H1 (cell line): ENCODE measurements around the gene FNDC7. TPM values are rescaled to one million over a fixed set of nuclear protein-coding genes. Genes with fewer than 3 reads are reported as not detected.

Source experiments
- CTCF ChIA-PET: fragments of 300-600 bp; sonication (Branson Sonifier 250); formaldehyde crosslinking; loops from one replicate; lab custom pipeline; 2021; ENCODE audit not compliant: partially characterized antibody; lab: Charles Lee
- POLR2A ChIA-PET: fragments of 300-600 bp; sonication (Branson Sonifier 250); formaldehyde crosslinking; loops from one replicate; lab custom pipeline; 2021; ENCODE audit warnings: inconsistent platforms; ENCODE audit not compliant: partially characterized antibody; lab: Charles Lee
- DNase-seq, 2 experiments: peaks; one replicate each; pipeline versions ENCODE4 v3.0.0 to v3.0.0-alpha.2; 2010 to 2022; ENCODE audit warnings: low spot score in 2 of 2, low read depth in 1 of 2, mixed read lengths in 1 of 2
- FAIRE-seq: peaks from 2 replicates; lab custom pipeline; 2011; peaks lifted over from hg19 to GRCh38; lab: Jason Lieb, UNC
- H2AFZ ChIP-seq: 2 replicates; pipeline ENCODE4 v1.8.1; 2012; ENCODE audit warnings: low read length, inconsistent platforms
- H2AK5ac ChIP-seq: 2 replicates; pipeline ENCODE4 v1.6.1; 2013; ENCODE audit warnings: low read depth, low read length
- H2BK120ac ChIP-seq: replicated peaks from 2 replicates; pipeline ENCODE3; 2013; ENCODE audit warnings: low read depth, low read length, inconsistent platforms
- H2BK12ac ChIP-seq: 2 replicates; pipeline ENCODE4 v1.6.1; 2013; ENCODE audit warnings: low read depth, low read length
- H2BK15ac ChIP-seq: 2 replicates; pipeline ENCODE4 v1.6.1; 2013; ENCODE audit warnings: low read length
- H2BK20ac ChIP-seq: 2 replicates; pipeline ENCODE4 v1.6.1; 2013; ENCODE audit warnings: low read length
- H2BK5ac ChIP-seq: 2 replicates; pipeline ENCODE4 v1.6.1; 2013; ENCODE audit warnings: low read depth, low read length
- H3K14ac ChIP-seq: 2 replicates; pipeline ENCODE4 v1.6.1; 2013; ENCODE audit warnings: inconsistent platforms; ENCODE audit not compliant: insufficient read length
- H3K18ac ChIP-seq: 2 replicates; pipeline ENCODE4 v1.6.1; 2013; ENCODE audit warnings: low read length; ENCODE audit errors: extremely low read depth
- H3K23ac ChIP-seq: 2 replicates; pipeline ENCODE4 v1.6.1; 2013; ENCODE audit warnings: inconsistent platforms; ENCODE audit not compliant: insufficient read length
- H3K23me2 ChIP-seq: 2 replicates; pipeline ENCODE4 v1.6.1; 2013; ENCODE audit warnings: low read depth, low read length
- H3K27ac ChIP-seq: 2 replicates; pipeline ENCODE4 v1.6.1; 2011; ENCODE audit warnings: low read depth, low read length, inconsistent platforms
- H3K27me3 ChIP-seq, 4 experiments: replicated peaks in 1 of 4; 1 replicate in 1 of 4; 2 replicates in 3 of 4; pipeline versions ENCODE4 v1.6.1 to v1.8.1; 2011 to 2013; ENCODE audit warnings: low read length in 3 of 4, mild to moderate bottlenecking in 3 of 4, inconsistent platforms in 2 of 4, mixed read lengths in 2 of 4, moderate library complexity in 1 of 4; ENCODE audit not compliant: control insufficient read depth in 3 of 4, insufficient read depth in 3 of 4; ENCODE audit errors: extremely low read depth in 1 of 4
- H3K36me3 ChIP-seq, 4 experiments: 2 replicates each; pipeline versions ENCODE4 v1.6.1 to v1.8.1; 2011 to 2013; ENCODE audit warnings: mild to moderate bottlenecking in 4 of 4, low read length in 3 of 4, moderate library complexity in 2 of 4, control low read depth in 1 of 4, inconsistent platforms in 1 of 4; ENCODE audit not compliant: insufficient read depth in 4 of 4, control insufficient read depth in 2 of 4
- H3K4ac ChIP-seq: replicated peaks from 2 replicates; pipeline ENCODE3; 2013; ENCODE audit warnings: low read length, low read depth, mixed read lengths, inconsistent platforms; ENCODE audit not compliant: insufficient read length
- H3K4me1 ChIP-seq, 4 experiments: replicated peaks in 1 of 4; 1 replicate in 1 of 4; 2 replicates in 3 of 4; pipeline versions ENCODE4 v1.6.1 to v1.8.1; 2011 to 2013; ENCODE audit warnings: low read length in 3 of 4, inconsistent platforms in 2 of 4, mixed read lengths in 1 of 4; ENCODE audit not compliant: insufficient read depth in 4 of 4, control insufficient read depth in 3 of 4
- H3K4me2 ChIP-seq, 2 experiments: 2 replicates each; pipeline versions ENCODE4 v1.6.1 to v1.8.1; 2011 to 2013; ENCODE audit warnings: low read depth in 2 of 2, low read length in 2 of 2, control low read depth in 1 of 2, inconsistent platforms in 1 of 2, mild to moderate bottlenecking in 1 of 2; ENCODE audit not compliant: insufficient read depth in 1 of 2
- H3K4me3 ChIP-seq, 4 experiments: fragments of 200-600, 300-600 bp in 1 of 4; sonication (generic), shearing (Covaris generic), sonication (Bioruptor Twin) in 1 of 4; 2 replicates each; pipeline versions ENCODE4 v1.5.1 to v1.8.1; 2011 to 2016; ENCODE audit warnings: low read length in 4 of 4, low read depth in 3 of 4, control low read depth in 2 of 4, inconsistent platforms in 2 of 4, mild to moderate bottlenecking in 2 of 4, mixed read lengths in 1 of 4, moderate library complexity in 1 of 4; ENCODE audit not compliant: insufficient read depth in 2 of 4; ENCODE audit errors: extremely low read depth in 1 of 4
- H3K56ac ChIP-seq: replicated peaks from 2 replicates; pipeline ENCODE3; 2013; ENCODE audit warnings: low read depth, mild to moderate bottlenecking, mixed read lengths, low read length, inconsistent platforms; ENCODE audit not compliant: insufficient read length
- H3K79me1 ChIP-seq: 2 replicates; pipeline ENCODE4 v1.6.1; 2013; ENCODE audit warnings: low read depth, low read length, control low read depth
- H3K79me2 ChIP-seq, 2 experiments: 2 replicates each; pipeline versions ENCODE4 v1.6.1 to v1.8.1; 2012 to 2013; ENCODE audit warnings: low read length in 2 of 2, mild to moderate bottlenecking in 2 of 2, inconsistent platforms in 1 of 2; ENCODE audit not compliant: insufficient read depth in 2 of 2, control insufficient read depth in 1 of 2
- H3K9ac ChIP-seq, 4 experiments: replicated peaks in 1 of 4; 1 replicate in 1 of 4; 2 replicates in 3 of 4; pipeline versions ENCODE4 v1.6.1 to v1.8.1; 2011 to 2013; ENCODE audit warnings: low read depth in 3 of 4, low read length in 3 of 4, control low read depth in 2 of 4, mild to moderate bottlenecking in 2 of 4, moderate library complexity in 2 of 4, inconsistent platforms in 1 of 4; ENCODE audit errors: extremely low read depth in 1 of 4
- H3K9me3 ChIP-seq, 2 experiments: 2 replicates each; pipeline versions ENCODE4 v1.6.1 to v1.8.1; 2012 to 2013; ENCODE audit warnings: mild to moderate bottlenecking in 2 of 2, moderate library complexity in 2 of 2, control low read depth in 1 of 2, inconsistent platforms in 1 of 2, low read depth in 1 of 2, low read length in 1 of 2, mixed read lengths in 1 of 2; ENCODE audit not compliant: insufficient read depth in 2 of 2
- H4K20me1 ChIP-seq, 2 experiments: replicated peaks in 1 of 2; 2 replicates each; pipeline versions ENCODE3 to v1.8.1; 2011 to 2013; ENCODE audit warnings: inconsistent platforms in 2 of 2, low read length in 2 of 2, mild to moderate bottlenecking in 1 of 2; ENCODE audit not compliant: insufficient read depth in 2 of 2, control insufficient read depth in 1 of 2
- H4K5ac ChIP-seq: 2 replicates; pipeline ENCODE4 v1.6.1; 2013; ENCODE audit warnings: low read length, low read depth, mixed read lengths, inconsistent platforms; ENCODE audit not compliant: insufficient read length
- H4K8ac ChIP-seq: 2 replicates; pipeline ENCODE4 v1.8.0; 2013; ENCODE audit warnings: mild to moderate bottlenecking, moderate library complexity, low read length, inconsistent platforms; ENCODE audit not compliant: insufficient read depth; ENCODE audit errors: extremely low read depth
- H4K91ac ChIP-seq: replicated peaks from 2 replicates; pipeline ENCODE3; 2013; ENCODE audit warnings: low read length, mixed read lengths, inconsistent platforms; ENCODE audit not compliant: insufficient read length
- ATF3 ChIP-seq: IDR thresholded peaks from 2 replicates; pipeline ENCODE4 v1.6.1; 2011; ENCODE audit warnings: low read depth, mild to moderate bottlenecking, low read length; ENCODE audit not compliant: insufficient read depth
- CTBP2 ChIP-seq: IDR thresholded peaks from 2 replicates; pipeline ENCODE4 v1.7.0; 2011; ENCODE audit warnings: borderline replicate concordance, mild to moderate bottlenecking, moderate library complexity, mixed read lengths, low read length; ENCODE audit not compliant: insufficient read depth, insufficient read length
- E2F6 ChIP-seq: IDR thresholded peaks from 2 replicates; pipeline ENCODE4 v1.6.1; 2012; ENCODE audit warnings: inconsistent platforms
- KDM4A ChIP-seq: IDR thresholded peaks from one replicate; pipeline ENCODE4 v1.7.1; 2012; ENCODE audit warnings: low read depth, mild to moderate bottlenecking, moderate library complexity, low read length, inconsistent platforms; ENCODE audit not compliant: severe bottlenecking
- POU5F1 ChIP-seq: IDR thresholded peaks from 2 replicates; pipeline ENCODE4 v1.6.1; 2011; ENCODE audit warnings: low read depth, mild to moderate bottlenecking, low read length, moderate library complexity
- RBBP5 ChIP-seq: IDR thresholded peaks from 2 replicates; pipeline ENCODE4 v1.7.1; 2012; ENCODE audit warnings: low read depth, mild to moderate bottlenecking, inconsistent platforms, low read length, moderate library complexity, borderline replicate concordance
- SRF ChIP-seq: IDR thresholded peaks from 2 replicates; pipeline ENCODE4 v1.6.1; 2011; ENCODE audit warnings: mild to moderate bottlenecking, low read depth, low read length, moderate library complexity
- TCF12 ChIP-seq: IDR thresholded peaks from 2 replicates; pipeline ENCODE4 v1.6.1; 2011; ENCODE audit warnings: low read depth, mild to moderate bottlenecking, low read length
- TEAD4 ChIP-seq: IDR thresholded peaks from 2 replicates; pipeline ENCODE4 v1.6.1; 2012; ENCODE audit warnings: low read depth, low read length, inconsistent platforms, mixed read lengths
- ZNF274 ChIP-seq: IDR thresholded peaks from 2 replicates; pipeline ENCODE4 v1.7.0; 2012; ENCODE audit warnings: low read length, borderline replicate concordance; ENCODE audit errors: extremely low read depth
- WGBS, 2 experiments: shearing (Covaris generic) in 1 of 2; methylation state at CpG; one replicate each; pipeline versions ENCODE4 v1.1.6 to v1.1.7; 2013 to 2015; ENCODE audit warnings: low lambda C conversion rate in 2 of 2, mixed read lengths in 2 of 2, inconsistent platforms in 1 of 2, low coverage in 1 of 2, missing lambda C conversion rate in 1 of 2; ENCODE audit not compliant: insufficient replicate concordance in 2 of 2, insufficient coverage in 1 of 2, insufficient read length in 1 of 2; ENCODE audit errors: extremely low coverage in 1 of 2, missing lambda C conversion rate in 1 of 2; 5-methylcytosine and 5-hydroxymethylcytosine counted together
- polyA plus RNA-seq, 7 experiments: library from polyadenylated mRNA; depleted of rRNA in 3 of 7; stranded (reverse) in 5 of 7; unstranded in 2 of 7; fragments of >200 nt in 5 of 7; fragments of 200-250 nt in 2 of 7; gene quantifications; 1 replicate in 5 of 7; 2 replicates in 1 of 7; 4 replicates in 1 of 7; pipeline versions ENCODE4 v1.2.1 to v1.2.3, GENCODE V29; 2011 to 2013; ENCODE audit warnings: missing spikeins in 2 of 7, mixed read lengths in 2 of 7
- total RNA-seq: library from RNA; stranded (reverse); fragmentation: NEBNext Ultra II Directional; extraction: Animal tissue kit (Norgen Biotek cat#: 25700); gene quantifications from 2 replicates; pipeline ENCODE4 v1.2.1, GENCODE V29; 2021

Gene FNDC7
- total and polyA plus RNA-seq, 2 of the 8 experiments (the other 6 are each of a cell fraction or from before 2014, with no cell fraction given): 0.13 to 0.20 TPM

GRCh38 chr1:108734171-108734865, 21.6 kb downstream of the FNDC7 start:
- H2BK15ac ChIP-seq: no peak overlapping the region
- H2BK5ac ChIP-seq: no peak overlapping the region
- no peaks in the 10 kb centered on the region for H3K27me3 ChIP-seq
- H4K8ac ChIP-seq: no peak overlapping the region
- no peak overlapping the region for H3K56ac ChIP-seq
- FAIRE-seq: no peak
- H3K9me3 ChIP-seq: no peaks in the 10 kb centered on the region
- no peak overlapping the region for H2BK12ac ChIP-seq
- no peak overlapping the region for H3K18ac ChIP-seq
- no peak overlapping the region for H3K4me3 ChIP-seq
- no peak overlapping the region for H4K91ac ChIP-seq
- no peak overlapping the region for H3K27ac ChIP-seq
- WGBS, 2 experiments: 89% methylated on average over 1 of the region's 1 CpG; no CpG with 5 or more reads in 1 of the 2 experiments
- no peak overlapping the region for H2AFZ ChIP-seq
- no peaks in the 10 kb centered on the region for H3K79me1 ChIP-seq
- no peak for DNase-seq
- H3K23me2 ChIP-seq: no peaks in the 10 kb centered on the region
- no peaks in the 10 kb centered on the region for H4K20me1 ChIP-seq
- no peak overlapping the region for H3K14ac ChIP-seq
- H4K5ac ChIP-seq: no peak overlapping the region
- no peaks in the 10 kb centered on the region for H3K4me1 ChIP-seq
- ChIA-PET POLR2A (interaction anchor here (1.0 to 1.7 kb wide), 3 partner anchors 12 to 149 kb away, joined by 3 read pairs; partner anchors contain the start of gene STXBP3), CTCF (interaction anchor here (1.3 kb wide), 1 partner anchor 10 kb away, joined by 4 read pairs; no protein-coding TSS in a partner anchor)
- H2BK120ac ChIP-seq: no peak overlapping the region
- H3K23ac ChIP-seq: no peak overlapping the region
- no peaks in the 10 kb centered on the region for H3K36me3 ChIP-seq
- no peaks in the 10 kb centered on the region for H3K79me2 ChIP-seq
- no peak overlapping the region for H3K4me2 ChIP-seq
- H2AK5ac ChIP-seq: no peak overlapping the region
- H2BK20ac ChIP-seq: no peak overlapping the region
- no peak overlapping the region for H3K4ac ChIP-seq
- H3K9ac ChIP-seq: no peak overlapping the region
- TF ChIP-seq TCF12: no peak
- no peak for TF ChIP-seq KDM4A
- TF ChIP-seq POU5F1: no peak
- TF ChIP-seq ATF3: no peak
- TF ChIP-seq E2F6: no peak
- no peak for TF ChIP-seq TEAD4
- TF ChIP-seq CTBP2: no peak
- TF ChIP-seq RBBP5: no peak
- no peak for TF ChIP-seq SRF
- no peak for TF ChIP-seq ZNF274
